ENCODE measurements around the gene CYB561D1. TPM values are rescaled to one million over a fixed set of nuclear protein-coding genes. Genes with fewer than 3 reads are reported as not detected.

CYB561D1 gene
- total RNA-seq, 4 donors from 2014 or later, result 10.5 to 37.4 (median 17.3) TPM

DNA sequence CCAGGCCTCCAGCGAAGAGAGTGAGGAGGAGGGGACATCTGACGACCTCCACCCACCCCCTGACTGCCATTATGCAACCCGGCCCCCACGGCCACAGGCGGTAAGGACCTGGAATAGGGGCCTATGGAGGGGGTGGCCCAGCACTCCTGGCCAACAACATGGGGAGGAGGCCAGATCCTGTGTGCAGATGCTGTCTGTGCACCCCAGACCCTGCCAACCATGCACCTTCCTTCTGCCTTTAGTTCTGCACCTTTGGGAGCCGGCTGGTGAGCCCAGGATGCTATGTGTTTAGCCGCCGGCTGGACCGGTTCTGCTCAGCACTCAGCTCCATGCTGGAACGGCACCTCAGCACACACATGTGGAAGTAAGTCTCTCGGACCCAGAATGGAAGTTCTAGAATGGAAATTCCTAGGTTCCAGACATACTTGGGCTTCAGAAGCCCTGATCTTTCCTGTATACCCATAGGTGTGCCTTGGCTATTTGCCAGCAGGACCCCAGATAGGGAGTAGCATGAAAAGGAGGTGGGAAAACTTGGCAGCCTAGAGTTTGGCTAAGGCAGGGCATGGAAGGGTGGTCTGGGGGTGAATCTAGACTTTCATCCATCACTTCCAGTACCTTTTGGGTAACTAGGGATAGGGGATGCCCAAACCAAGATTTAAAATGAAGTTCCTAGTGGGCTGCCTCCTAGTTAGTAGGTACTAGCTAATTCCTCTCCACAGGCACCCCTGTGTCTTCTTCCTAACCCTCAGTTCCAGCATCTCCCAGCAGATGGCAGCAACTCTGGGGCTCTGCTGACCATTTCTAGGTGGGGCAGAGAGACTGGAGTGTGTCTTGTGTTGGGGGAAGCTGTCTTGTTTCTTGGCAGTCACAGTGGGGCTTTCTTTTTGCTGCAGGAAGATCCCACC lies 3.6 kb upstream of the CYB561D1 start:
- 93% methylated on average over 11 of the region's 11 CpGs; no CpG with 5 or more reads in 1 of the 2 donors for WGBS, 2 donors (ENCODE audit: low coverage in 1 of 2)
- TF ChIP-seq POLR2AphosphoS5 (IDR thresholded peaks at IDR 0.05) (no peak), EP300 (IDR thresholded peaks at IDR 0.05; ENCODE audit: low read depth) (no peak), POLR2A (IDR thresholded peaks at IDR 0.05) (no peak)
- TF ChIP-seq, protein P1, sequence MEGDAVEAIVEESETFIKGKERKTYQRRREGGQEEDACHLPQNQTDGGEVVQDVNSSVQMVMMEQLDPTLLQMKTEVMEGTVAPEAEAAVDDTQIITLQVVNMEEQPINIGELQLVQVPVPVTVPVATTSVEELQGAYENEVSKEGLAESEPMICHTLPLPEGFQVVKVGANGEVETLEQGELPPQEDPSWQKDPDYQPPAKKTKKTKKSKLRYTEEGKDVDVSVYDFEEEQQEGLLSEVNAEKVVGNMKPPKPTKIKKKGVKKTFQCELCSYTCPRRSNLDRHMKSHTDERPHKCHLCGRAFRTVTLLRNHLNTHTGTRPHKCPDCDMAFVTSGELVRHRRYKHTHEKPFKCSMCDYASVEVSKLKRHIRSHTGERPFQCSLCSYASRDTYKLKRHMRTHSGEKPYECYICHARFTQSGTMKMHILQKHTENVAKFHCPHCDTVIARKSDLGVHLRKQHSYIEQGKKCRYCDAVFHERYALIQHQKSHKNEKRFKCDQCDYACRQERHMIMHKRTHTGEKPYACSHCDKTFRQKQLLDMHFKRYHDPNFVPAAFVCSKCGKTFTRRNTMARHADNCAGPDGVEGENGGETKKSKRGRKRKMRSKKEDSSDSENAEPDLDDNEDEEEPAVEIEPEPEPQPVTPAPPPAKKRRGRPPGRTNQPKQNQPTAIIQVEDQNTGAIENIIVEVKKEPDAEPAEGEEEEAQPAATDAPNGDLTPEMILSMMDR (IDR thresholded peaks at IDR 0.05), result peak; percentile 69 to 86 (median 79)
- no peaks in the 10 kb centered on the region for H3K36me3 ChIP-seq
- in situ Hi-C loops (cut with MboI; ENCODE audit: low pct_ligation_motif_present in 1 of 4, low pct_unique_long_range_greater_than_20kb in 1 of 4, low sequenced_read_pairs in 3 of 4) (no loop called here), intact Hi-C loops (cut with DNase I; ENCODE audit: low total_unique reads) (no loop called here)
- H3K4me1 ChIP-seq, result peaks cover 6 to 20% (median 14%) of the 10 kb centered on the region in 4 donors
- H3K27ac ChIP-seq, result no peak overlapping the region
- H3K4me3 ChIP-seq, result no peak overlapping the region
- peak; percentile 82 for DNase-seq
- H3K27me3 ChIP-seq, result no peaks in the 10 kb centered on the region
- H3K9me3 ChIP-seq, result no peaks in the 10 kb centered on the region

DNA sequence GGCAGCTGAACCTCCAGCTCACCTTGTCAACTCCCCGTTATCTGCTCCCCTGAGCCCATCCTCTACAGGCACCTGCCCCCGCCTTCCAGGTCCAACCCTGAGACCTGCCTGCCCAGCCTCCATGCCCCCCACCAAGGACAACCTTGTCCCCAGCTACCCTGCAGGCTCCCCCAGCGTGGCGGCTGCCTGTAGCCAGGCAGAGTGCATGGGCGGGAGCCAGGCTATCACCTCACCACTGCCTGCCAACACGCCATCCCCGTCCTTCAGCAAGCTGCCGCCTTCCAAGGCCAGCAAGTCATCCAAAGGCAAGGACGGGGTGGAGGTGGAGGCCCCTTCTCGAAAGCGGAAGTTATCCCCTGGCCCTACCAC lies 3.0 kb upstream of the CYB561D1 start:
- in situ Hi-C loops (cut with MboI; ENCODE audit: low pct_ligation_motif_present in 1 of 4, low pct_unique_long_range_greater_than_20kb in 1 of 4, low sequenced_read_pairs in 3 of 4) (no loop called here), intact Hi-C loops (cut with DNase I; ENCODE audit: low total_unique reads) (no loop called here)
- H3K27me3 ChIP-seq, result no peaks in the 10 kb centered on the region
- no peaks in the 10 kb centered on the region for H3K36me3 ChIP-seq
- TF ChIP-seq, protein P1 (IDR thresholded peaks at IDR 0.05), result no peak
- TF ChIP-seq POLR2AphosphoS5 (IDR thresholded peaks at IDR 0.05), result no peak
- no peak for TF ChIP-seq EP300 (IDR thresholded peaks at IDR 0.05; ENCODE audit: low read depth)
- no peak for TF ChIP-seq POLR2A (IDR thresholded peaks at IDR 0.05)
- DNase-seq, result no peak
- no peaks in the 10 kb centered on the region for H3K9me3 ChIP-seq
- peaks cover 6 to 21% (median 14%) of the 10 kb centered on the region in 4 donors for H3K4me1 ChIP-seq
- H3K27ac ChIP-seq, result no peak overlapping the region
- no peak overlapping the region for H3K4me3 ChIP-seq
- 88 to 100% methylated on average over 3 to 11 of the region's 11 CpGs for WGBS, 2 donors (ENCODE audit: low coverage in 1 of 2)

DNA sequence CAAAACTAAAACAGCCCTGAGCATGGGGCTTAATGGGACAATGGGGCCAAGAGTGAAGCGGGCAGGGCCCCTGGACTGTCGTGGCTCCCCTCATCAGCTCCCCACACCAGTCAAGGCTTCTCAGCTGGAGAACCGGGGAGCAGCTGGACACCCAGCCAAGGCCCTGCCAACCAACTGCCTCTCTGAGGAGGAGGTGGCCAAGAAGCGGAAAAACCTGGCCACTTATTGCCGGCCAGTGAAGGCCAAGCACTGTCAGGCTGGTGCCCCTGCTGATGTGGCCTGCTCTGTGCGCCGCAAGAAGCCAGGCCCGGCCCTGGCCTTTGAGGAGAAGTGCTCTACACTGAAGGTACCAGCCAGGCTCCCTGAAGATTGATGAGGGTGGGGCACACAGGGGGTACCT lies 2.5 kb upstream of the CYB561D1 start:
- in situ Hi-C loops (cut with MboI; ENCODE audit: low pct_ligation_motif_present in 1 of 4, low pct_unique_long_range_greater_than_20kb in 1 of 4, low sequenced_read_pairs in 3 of 4) (no loop called here), intact Hi-C loops (cut with DNase I; ENCODE audit: low total_unique reads) (no loop called here)
- DNase-seq, result no peak
- no peaks in the 10 kb centered on the region for H3K9me3 ChIP-seq
- H3K36me3 ChIP-seq, result no peaks in the 10 kb centered on the region
- no peak overlapping the region for H3K4me3 ChIP-seq
- no peak overlapping the region for H3K27ac ChIP-seq
- TF ChIP-seq POLR2A (IDR thresholded peaks at IDR 0.05) (no peak), POLR2AphosphoS5 (IDR thresholded peaks at IDR 0.05) (no peak)
- 89 to 100% methylated on average over 1 to 8 of the region's 8 CpGs for WGBS, 2 donors (ENCODE audit: low coverage in 1 of 2)
- no peaks in the 10 kb centered on the region for H3K27me3 ChIP-seq
- H3K4me1 ChIP-seq, result peaks cover 6 to 21% (median 14%) of the 10 kb centered on the region in 4 donors

DNA sequence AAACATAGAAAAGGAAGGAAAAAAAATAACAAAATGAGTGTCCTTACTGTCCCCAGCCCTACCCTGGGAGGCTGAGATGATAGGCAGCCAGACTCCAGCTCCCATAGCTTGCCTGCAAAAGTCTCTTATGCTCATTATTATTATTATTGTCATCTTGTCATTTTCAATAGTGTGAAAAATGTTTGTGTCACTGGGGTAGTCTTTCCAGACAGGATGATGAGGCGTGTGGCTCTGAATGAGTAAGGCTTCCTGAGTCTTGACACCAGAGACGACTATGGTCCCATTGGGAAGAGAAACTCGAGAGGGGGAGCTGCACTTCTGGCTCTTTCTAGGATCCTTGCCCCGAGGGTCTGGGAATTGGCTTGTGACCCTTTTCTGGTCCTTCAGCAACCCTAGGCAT lies 1.1 kb upstream of the CYB561D1 start:
- intact Hi-C loops (cut with DNase I; ENCODE audit: low total_unique reads), result loop anchor here (1.0 kb wide), 1 partner anchor 41 kb away; no protein-coding TSS in a partner anchor

More for the DNA sequence above, 1.1 kb upstream of the CYB561D1 start:
- no peaks in the 10 kb centered on the region for H3K9me3 ChIP-seq
- TF ChIP-seq POLR2AphosphoS5 (IDR thresholded peaks at IDR 0.05) (no peak), POLR2A (IDR thresholded peaks at IDR 0.05) (no peak), EP300 (IDR thresholded peaks at IDR 0.05; ENCODE audit: low read depth) (no peak)
- TF ChIP-seq, protein P1 (IDR thresholded peaks at IDR 0.05), result no peak
- H3K4me1 ChIP-seq, result peaks cover 6 to 21% (median 14%) of the 10 kb centered on the region in 4 donors
- no peaks in the 10 kb centered on the region for H3K36me3 ChIP-seq
- 74 to 78% methylated on average over 4 of the region's 4 CpGs for WGBS, 2 donors (ENCODE audit: low coverage in 1 of 2)
- no peak overlapping the region for H3K27ac ChIP-seq
- in situ Hi-C loops (cut with MboI; ENCODE audit: low pct_ligation_motif_present in 1 of 4, low pct_unique_long_range_greater_than_20kb in 1 of 4, low sequenced_read_pairs in 3 of 4), result no loop called here
- no peaks in the 10 kb centered on the region for H3K27me3 ChIP-seq
- DNase-seq, result no peak
- H3K4me3 ChIP-seq, result no peak overlapping the region
